D721Med (cell line): ENCODE measurements around the gene SHISA3.
A peak's percentile ranks its signal among the peaks of the same experiment; 100 is the strongest.

Experiments
- DNase-seq: peaks from one replicate; pipeline ENCODE4 v3.0.0; 2011; ENCODE audit warnings: low spot score; ENCODE audit not compliant: insufficient read length
- FAIRE-seq: peaks from 2 replicates; lab custom pipeline; 2011; peaks lifted over from hg19 to GRCh38; lab: Jason Lieb, UNC
- TF ChIP-seq, protein P1 (sequence below): IDR thresholded peaks from 2 replicates; pipeline ENCODE4 v1.5.1; 2012; ENCODE audit warnings: mild to moderate bottlenecking, control low read depth; ENCODE audit not compliant: insufficient read depth; ENCODE audit errors: missing control alignments

SHISA3 gene

GRCh38 chr4:42396752-42397634 is at the start of gene SHISA3:
SHISA3 (plus strand) TSS chr4:42397488; CDS start chr4:42398057, 569 bp downstream.
- FAIRE-seq (no peak), DNase-seq (peak; percentile 48)
- TF ChIP-seq, protein P1, sequence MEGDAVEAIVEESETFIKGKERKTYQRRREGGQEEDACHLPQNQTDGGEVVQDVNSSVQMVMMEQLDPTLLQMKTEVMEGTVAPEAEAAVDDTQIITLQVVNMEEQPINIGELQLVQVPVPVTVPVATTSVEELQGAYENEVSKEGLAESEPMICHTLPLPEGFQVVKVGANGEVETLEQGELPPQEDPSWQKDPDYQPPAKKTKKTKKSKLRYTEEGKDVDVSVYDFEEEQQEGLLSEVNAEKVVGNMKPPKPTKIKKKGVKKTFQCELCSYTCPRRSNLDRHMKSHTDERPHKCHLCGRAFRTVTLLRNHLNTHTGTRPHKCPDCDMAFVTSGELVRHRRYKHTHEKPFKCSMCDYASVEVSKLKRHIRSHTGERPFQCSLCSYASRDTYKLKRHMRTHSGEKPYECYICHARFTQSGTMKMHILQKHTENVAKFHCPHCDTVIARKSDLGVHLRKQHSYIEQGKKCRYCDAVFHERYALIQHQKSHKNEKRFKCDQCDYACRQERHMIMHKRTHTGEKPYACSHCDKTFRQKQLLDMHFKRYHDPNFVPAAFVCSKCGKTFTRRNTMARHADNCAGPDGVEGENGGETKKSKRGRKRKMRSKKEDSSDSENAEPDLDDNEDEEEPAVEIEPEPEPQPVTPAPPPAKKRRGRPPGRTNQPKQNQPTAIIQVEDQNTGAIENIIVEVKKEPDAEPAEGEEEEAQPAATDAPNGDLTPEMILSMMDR = no peak

- DNase-seq = no peak
- FAIRE-seq = no peak
These were observed 49.0 kb upstream of the SHISA3 start for GRCh38 chr4:42348247-42348646.

DNA sequence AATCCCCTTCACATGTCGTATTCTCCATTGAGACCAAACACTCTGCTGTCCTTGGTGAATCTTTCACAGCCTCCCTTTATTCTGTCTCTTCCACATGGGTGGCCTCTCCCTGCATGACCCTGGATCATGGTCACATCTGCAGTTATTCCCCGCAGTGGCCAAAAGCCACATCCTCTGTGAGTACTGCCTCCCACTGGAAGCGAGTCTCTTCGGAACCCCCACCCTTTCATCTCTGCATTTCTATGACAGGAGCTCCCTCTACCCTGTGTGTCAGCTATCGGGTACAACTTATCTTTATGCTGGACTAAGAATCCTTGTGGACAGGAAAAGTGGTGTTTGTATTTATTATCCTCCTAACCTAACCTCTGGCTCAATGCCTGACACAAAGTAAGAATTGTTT is 48.6 kb upstream of the SHISA3 start:
- TF ChIP-seq, protein P1 = no peak
- FAIRE-seq (no peak), DNase-seq (no peak)

More at GRCh38 chr4:42348247-42348646, 49.0 kb upstream of the SHISA3 start:
- TF ChIP-seq, protein P1 = no peak

DNA sequence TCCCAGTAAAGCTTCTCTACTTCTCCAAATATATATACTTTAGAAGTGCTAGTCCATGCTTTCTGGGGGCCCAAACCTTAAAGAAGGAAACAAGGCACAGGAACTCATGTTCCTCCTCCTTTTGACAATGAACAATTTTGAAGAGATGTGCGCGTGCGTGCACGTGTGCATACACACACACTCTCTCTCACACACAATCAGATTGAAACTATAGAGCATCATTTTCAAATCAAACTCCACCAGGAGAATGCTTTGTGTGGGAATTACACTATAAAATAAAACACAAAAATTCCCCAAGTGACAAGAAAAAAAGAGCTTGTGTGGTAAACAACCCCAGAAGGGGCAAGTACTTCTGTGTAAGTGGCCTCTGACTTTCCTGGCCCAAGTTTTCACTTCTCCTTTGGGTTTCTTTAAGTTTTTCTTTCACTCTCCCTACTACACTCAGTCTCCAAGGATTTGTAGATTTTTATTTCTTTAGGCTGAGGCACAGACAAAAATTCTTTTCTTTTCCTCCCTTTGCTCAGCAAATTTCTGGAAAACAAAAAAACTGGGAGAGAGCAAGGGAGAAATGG is 46.6 kb upstream of the SHISA3 start:
- TF ChIP-seq, protein P1 = no peak
- FAIRE-seq = no peak
- no peak for DNase-seq

GRCh38 chr4:42352049-42352448 is 45.2 kb upstream of the SHISA3 start:
- DNase-seq (no peak), FAIRE-seq (no peak)
- TF ChIP-seq, protein P1 = no peak

- no peak for DNase-seq
- no peak for FAIRE-seq
- TF ChIP-seq, protein P1 = no peak
These were observed 40.0 kb upstream of the SHISA3 start for GRCh38 chr4:42357325-42357724.
